Mesenchymal stem cell (in vitro differentiated cells and primary cell): ENCODE measurements around the gene SMTN.

Experiments used
- DNase-seq: peaks from one replicate; pipeline ENCODE4 v3.0.0-alpha.2; 2013
- H2AFZ ChIP-seq: one replicate; pipeline ENCODE4 v1.6.1; 2013; ENCODE audit warnings: low read depth, mild to moderate bottlenecking, control low read depth, inconsistent platforms, low read length, moderate library complexity
- H2AK5ac ChIP-seq: 2 replicates; pipeline ENCODE4 v1.6.1; 2013; ENCODE audit warnings: low read length, moderate library complexity, mild to moderate bottlenecking, inconsistent platforms; ENCODE audit not compliant: severe bottlenecking
- H2BK120ac ChIP-seq: one replicate; pipeline ENCODE4 v1.6.1; 2013; ENCODE audit warnings: low read depth, mild to moderate bottlenecking, inconsistent platforms, low read length, moderate library complexity
- H2BK12ac ChIP-seq, 2 experiments: one replicate each; pipeline ENCODE4 v1.6.1; 2013; ENCODE audit warnings: inconsistent platforms in 2 of 2, low read length in 2 of 2, mild to moderate bottlenecking in 2 of 2, moderate library complexity in 2 of 2, control low read depth in 1 of 2
- H2BK15ac ChIP-seq: one replicate; pipeline ENCODE4 v1.6.1; 2013; ENCODE audit warnings: mild to moderate bottlenecking, low read depth, inconsistent platforms; ENCODE audit not compliant: poor library complexity, severe bottlenecking
- H2BK5ac ChIP-seq: 2 replicates; pipeline ENCODE4 v1.6.1; 2013; ENCODE audit warnings: low read depth, mild to moderate bottlenecking, low read length, control low read depth, inconsistent platforms; ENCODE audit not compliant: poor library complexity, severe bottlenecking
- H3K14ac ChIP-seq, 2 experiments: one replicate each; pipeline ENCODE4 v1.6.1; 2013; ENCODE audit warnings: inconsistent platforms in 2 of 2, low read length in 2 of 2, control low read depth in 1 of 2, mild to moderate bottlenecking in 1 of 2, moderate library complexity in 1 of 2
- H3K18ac ChIP-seq, 2 experiments: one replicate each; pipeline ENCODE4 v1.6.1; 2013; ENCODE audit warnings: inconsistent platforms in 2 of 2, low read length in 2 of 2, control low read depth in 1 of 2, low read depth in 1 of 2, mild to moderate bottlenecking in 1 of 2
- H3K23ac ChIP-seq, 2 experiments: one replicate each; pipeline ENCODE4 v1.6.1; 2013; ENCODE audit warnings: inconsistent platforms in 2 of 2, low read length in 2 of 2, mild to moderate bottlenecking in 2 of 2, moderate library complexity in 2 of 2, control low read depth in 1 of 2
- H3K27ac ChIP-seq: 2 replicates; pipeline ENCODE4 v1.5.1; 2013; ENCODE audit warnings: mild to moderate bottlenecking, moderate library complexity, low read length, control low read depth, inconsistent platforms; ENCODE audit not compliant: poor library complexity, severe bottlenecking
- H3K27me3 ChIP-seq, 2 experiments: 2 replicates each; pipeline versions ENCODE4 v1.6.1 to v1.7.0; 2013; ENCODE audit warnings: low read length in 2 of 2, mild to moderate bottlenecking in 2 of 2, moderate library complexity in 2 of 2, control low read depth in 1 of 2, inconsistent platforms in 1 of 2; ENCODE audit not compliant: control insufficient read depth in 1 of 2, insufficient read depth in 1 of 2
- H3K36me3 ChIP-seq, 2 experiments: 2 replicates each; pipeline versions ENCODE4 v1.6.1 to v1.7.0; 2013; ENCODE audit warnings: low read length in 2 of 2, control low read depth in 1 of 2, inconsistent platforms in 1 of 2, low read depth in 1 of 2, mild to moderate bottlenecking in 1 of 2; ENCODE audit not compliant: insufficient read depth in 2 of 2, control insufficient read depth in 1 of 2
- H3K4ac ChIP-seq, 2 experiments: one replicate each; pipeline ENCODE4 v1.6.1; 2013; ENCODE audit warnings: inconsistent platforms in 2 of 2, low read length in 2 of 2, mild to moderate bottlenecking in 2 of 2, moderate library complexity in 2 of 2, control low read depth in 1 of 2, low read depth in 1 of 2
- H3K4me1 ChIP-seq: 2 replicates; pipeline ENCODE4 v1.6.1; 2013; ENCODE audit warnings: low read depth, low read length, control low read depth; ENCODE audit not compliant: control insufficient read depth, insufficient read depth
- H3K4me2 ChIP-seq: 2 replicates; pipeline ENCODE4 v1.6.1; 2013; ENCODE audit warnings: low read length, mild to moderate bottlenecking, inconsistent platforms; ENCODE audit not compliant: poor library complexity, severe bottlenecking
- H3K4me3 ChIP-seq, 2 experiments: 2 replicates each; pipeline versions ENCODE4 v1.5.1 to v1.7.0; 2013; ENCODE audit warnings: low read length in 2 of 2, mild to moderate bottlenecking in 2 of 2, control low read depth in 1 of 2, low read depth in 1 of 2; ENCODE audit not compliant: insufficient read depth in 1 of 2
- H3K79me1 ChIP-seq: replicated peaks from 2 replicates; pipeline ENCODE4 v1.6.1; 2013; ENCODE audit warnings: mild to moderate bottlenecking, control low read depth, low read length, inconsistent platforms; ENCODE audit not compliant: poor library complexity, severe bottlenecking
- H3K9ac ChIP-seq: 2 replicates; pipeline ENCODE4 v1.7.0; 2013; ENCODE audit warnings: mild to moderate bottlenecking, low read length, moderate library complexity
- H3K9me3 ChIP-seq: 2 replicates; pipeline ENCODE4 v1.7.0; 2013; ENCODE audit warnings: mild to moderate bottlenecking, low read length; ENCODE audit not compliant: control insufficient read depth
- H4K8ac ChIP-seq: one replicate; pipeline ENCODE4 v1.6.1; 2013; ENCODE audit warnings: inconsistent platforms, mild to moderate bottlenecking, low read length, moderate library complexity
- H4K91ac ChIP-seq: one replicate; pipeline ENCODE4 v1.6.1; 2013; ENCODE audit warnings: mild to moderate bottlenecking, low read length, inconsistent platforms
- WGBS: methylation state at CpG from one replicate; pipeline ENCODE4 v1.1.7; 2013; ENCODE audit warnings: mixed read lengths; 5-methylcytosine and 5-hydroxymethylcytosine counted together

Gene SMTN

GRCh38 chr22:31084811-31085492, 3.8 kb downstream of the SMTN start:
- WGBS, result 2% methylated on average over 54 of the region's 69 CpGs
- H3K4me1 ChIP-seq, result peaks cover 63% of the 10 kb centered on the region
- no peaks in the 10 kb centered on the region for H3K27me3 ChIP-seq

GRCh38 chr22:31085493-31085824, 4.3 kb downstream of the SMTN start:
- H3K27me3 ChIP-seq, result no peaks in the 10 kb centered on the region
- H2BK120ac ChIP-seq, result peak overlapping the region; percentile 56
- H3K36me3 ChIP-seq, result peaks cover 48 to 59% of the 10 kb centered on the region in 2 experiments
- H3K4me3 ChIP-seq, result peak overlapping the region; percentile 66 to 94
- H3K27ac ChIP-seq, result peak overlapping the region; percentile 18
- no peak overlapping the region for H2AFZ ChIP-seq
- peak overlapping the region; percentile 54 to 88 for H3K18ac ChIP-seq
- H2BK15ac ChIP-seq, result no peak overlapping the region
- peak overlapping the region; percentile 65 for H4K91ac ChIP-seq
- H3K9me3 ChIP-seq, result no peaks in the 10 kb centered on the region
- no peak overlapping the region for H3K23ac ChIP-seq
- H3K9ac ChIP-seq, result peak overlapping the region; percentile 95
- H4K8ac ChIP-seq, result peak overlapping the region; percentile 85
- no peak for DNase-seq
- peaks cover 61% of the 10 kb centered on the region for H3K4me1 ChIP-seq
- 36% methylated on average over 13 of the region's 13 CpGs for WGBS
- peak overlapping the region; percentile 41 for H3K4me2 ChIP-seq
- no peak overlapping the region for H2BK5ac ChIP-seq
- peak overlapping the region in 1 of 2 experiments; percentile 26 for H3K4ac ChIP-seq
- peak overlapping the region in 1 of 2 experiments; percentile 11 for H2BK12ac ChIP-seq
- H2AK5ac ChIP-seq, result peak overlapping the region; percentile 71
- H3K79me1 ChIP-seq, result peaks cover 27% of the 10 kb centered on the region
- H3K14ac ChIP-seq, result no peak overlapping the region

More at GRCh38 chr22:31084811-31085492, 3.8 kb downstream of the SMTN start:
- H3K9me3 ChIP-seq, result no peaks in the 10 kb centered on the region
- H3K9ac ChIP-seq, result peak overlapping the region; percentile 95
- peak overlapping the region; percentile 13 for H2AK5ac ChIP-seq
- peak overlapping the region; percentile 42 to 92 for H3K4ac ChIP-seq
- H3K23ac ChIP-seq, result no peak overlapping the region
- no peak overlapping the region for H2BK15ac ChIP-seq
- no peak overlapping the region for H2BK12ac ChIP-seq
- peak overlapping the region; percentile 19 for H2BK5ac ChIP-seq
- peak overlapping the region in 1 of 2 experiments; percentile 2 for H3K14ac ChIP-seq
- H4K91ac ChIP-seq, result peak overlapping the region; percentile 95
- peak overlapping the region; percentile 75 for H3K27ac ChIP-seq
- no peak overlapping the region for H2AFZ ChIP-seq
- peaks cover 45 to 54% of the 10 kb centered on the region in 2 experiments for H3K36me3 ChIP-seq
- H3K4me3 ChIP-seq, result peak overlapping the region; percentile 66 to 94
- peak; percentile 86 for DNase-seq
- H3K18ac ChIP-seq, result peak overlapping the region; percentile 54 to 88
- H3K79me1 ChIP-seq, result peaks cover 23% of the 10 kb centered on the region
- peak overlapping the region; percentile 54 for H3K4me2 ChIP-seq
- H4K8ac ChIP-seq, result peak overlapping the region; percentile 94
- H2BK120ac ChIP-seq, result peak overlapping the region; percentile 56

DNA sequence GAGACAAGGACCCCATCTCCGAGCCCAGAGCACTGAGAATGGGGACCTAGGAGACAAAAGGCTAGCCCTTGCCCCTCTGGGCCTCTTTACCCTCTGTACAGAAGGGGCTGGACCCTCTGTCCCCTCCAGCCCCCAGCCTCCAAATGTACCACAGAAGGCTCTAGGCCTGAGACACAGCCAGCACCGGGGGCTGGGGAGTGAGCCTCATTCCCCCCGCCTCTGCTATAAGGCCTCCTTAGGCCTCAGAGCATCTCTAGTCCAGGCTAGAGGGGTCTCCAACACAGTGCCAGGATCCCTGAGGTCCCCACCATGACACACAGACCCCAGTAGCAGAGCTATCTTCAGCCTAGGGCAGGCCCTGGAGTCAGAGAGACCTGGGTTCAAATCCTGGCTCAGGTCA, 4.8 kb downstream of the SMTN start:
- H3K79me1 ChIP-seq, result peaks cover 27% of the 10 kb centered on the region
- H3K36me3 ChIP-seq, result peaks cover 53 to 64% of the 10 kb centered on the region in 2 experiments
- H2AFZ ChIP-seq, result no peak overlapping the region
- H3K14ac ChIP-seq, result no peak overlapping the region
- H2AK5ac ChIP-seq, result peak overlapping the region; percentile 71
- H3K27ac ChIP-seq, result no peak overlapping the region
- 100% methylated on average over 3 of the region's 3 CpGs for WGBS
- H3K4me3 ChIP-seq, result peak overlapping the region in 1 of 2 experiments; percentile 94
- no peak overlapping the region for H2BK15ac ChIP-seq
- peaks cover 58% of the 10 kb centered on the region for H3K4me1 ChIP-seq
- no peak overlapping the region for H3K18ac ChIP-seq
- H2BK5ac ChIP-seq, result no peak overlapping the region
- DNase-seq, result no peak
- H3K23ac ChIP-seq, result no peak overlapping the region
- H3K4me2 ChIP-seq, result no peak overlapping the region
- no peaks in the 10 kb centered on the region for H3K9me3 ChIP-seq
- no peaks in the 10 kb centered on the region for H3K27me3 ChIP-seq
- H4K8ac ChIP-seq, result peak overlapping the region; percentile 59
- H2BK120ac ChIP-seq, result peak overlapping the region; percentile 4
- H3K9ac ChIP-seq, result peak overlapping the region; percentile 95
- peak overlapping the region; percentile 36 for H4K91ac ChIP-seq
- H2BK12ac ChIP-seq, result peak overlapping the region in 1 of 2 experiments; percentile 42
- peak overlapping the region; percentile 14 to 49 for H3K4ac ChIP-seq

DNA sequence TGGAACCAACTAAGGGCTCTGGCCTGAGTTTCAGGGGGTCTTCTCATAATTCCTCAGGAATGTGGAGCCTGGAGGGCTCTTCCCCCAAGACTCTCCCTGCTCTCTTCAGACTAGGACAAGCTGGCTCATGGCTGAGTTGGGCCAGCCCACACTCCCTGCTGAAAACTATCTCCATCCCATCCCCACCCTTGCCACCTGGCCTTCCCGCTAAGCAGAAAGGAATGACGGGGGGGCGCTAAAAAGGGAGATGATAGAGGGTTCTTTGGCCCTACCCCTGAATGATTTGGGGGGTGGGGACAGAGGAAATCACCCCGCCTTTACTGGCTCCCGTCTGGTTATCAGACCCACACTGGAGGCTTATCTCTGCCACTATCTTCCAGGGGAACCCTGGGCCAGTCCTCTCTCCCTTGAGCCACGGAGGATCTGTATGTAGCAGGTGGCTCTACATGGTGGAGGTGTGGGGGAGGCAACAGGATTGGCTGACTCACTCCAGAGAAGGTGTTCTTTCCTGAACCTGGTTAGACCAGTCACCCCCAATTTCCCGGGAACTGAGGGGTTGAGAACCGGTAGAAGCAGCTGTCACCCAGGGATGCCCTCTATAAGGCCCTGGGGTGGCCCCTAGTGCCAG, 5.7 kb downstream of the SMTN start:
- Histone ChIP-seq H2AFZ (no peak overlapping the region), H3K9me3 (no peaks in the 10 kb centered on the region), H3K18ac (no peak overlapping the region), H3K4me3 (no peak overlapping the region), H3K4me2 (no peak overlapping the region), H3K4me1 (peaks cover 58% of the 10 kb centered on the region), H3K36me3 (peaks cover 61 to 73% of the 10 kb centered on the region in 2 experiments), H2BK12ac (peak overlapping the region in 1 of 2 experiments; percentile 2), H3K27ac (no peak overlapping the region), H4K8ac (no peak overlapping the region), H2BK15ac (no peak overlapping the region), H3K79me1 (peaks cover 35% of the 10 kb centered on the region), H3K14ac (no peak overlapping the region), H2AK5ac (no peak overlapping the region), H3K27me3 (no peaks in the 10 kb centered on the region), H2BK5ac (no peak overlapping the region), H3K9ac (peak overlapping the region; percentile 95), H3K23ac (no peak overlapping the region), H3K4ac (no peak overlapping the region), H2BK120ac (no peak overlapping the region), H4K91ac (no peak overlapping the region)
- WGBS, result 87% methylated on average over 7 of the region's 8 CpGs
- DNase-seq, result no peak
